Measurements from ENCODE around the gene PSAT1.

Gene PSAT1

GRCh38 chr9:78316166-78316892, 19.4 kb downstream of the PSAT1 start:
- DNase-seq (ENCODE audit: low read depth in 2 of 2, low spot score in 1 of 2) = no peak

- no peak for DNase-seq (ENCODE audit: low read depth in 2 of 2, low spot score in 1 of 2)
Measured at GRCh38 chr9:78319197-78320029, 22.5 kb downstream of the PSAT1 start.

GRCh38 chr9:78320030-78320693, 23.2 kb downstream of the PSAT1 start:
- no peak for DNase-seq (ENCODE audit: low read depth in 2 of 2, low spot score in 1 of 2)

DNA sequence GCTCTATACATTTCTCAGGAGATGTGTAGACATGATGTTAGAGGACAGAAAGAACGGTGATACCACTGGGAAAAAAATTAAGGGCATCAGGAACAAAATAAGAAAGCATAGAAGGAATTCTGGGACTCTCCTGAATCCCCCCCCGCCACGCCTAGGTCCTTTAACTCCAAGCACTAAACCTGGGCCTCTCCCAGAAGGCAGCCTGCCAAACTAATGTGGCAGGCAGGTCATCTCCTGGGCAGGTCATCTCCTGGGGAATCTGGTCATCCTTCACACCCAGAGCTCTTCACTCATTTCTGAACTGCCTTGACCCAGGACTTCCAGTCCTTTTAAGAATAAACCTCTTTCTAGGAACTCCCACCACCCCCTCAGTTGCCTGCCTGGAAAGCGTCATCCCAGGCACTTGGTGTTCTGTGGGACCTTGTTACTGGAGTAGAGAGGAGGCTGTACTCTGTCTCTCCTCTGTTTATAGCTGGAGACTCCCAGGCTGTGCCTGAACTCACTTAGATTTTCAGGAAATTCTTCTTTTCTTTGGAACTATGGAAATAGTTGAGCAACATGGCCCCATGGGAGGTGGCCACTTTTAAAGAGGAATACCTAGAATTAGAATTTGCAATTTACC, 24.1 kb downstream of the PSAT1 start:
- no peak for DNase-seq (ENCODE audit: low read depth in 2 of 2, low spot score in 1 of 2)

GRCh38 chr9:78321505-78321904, 24.6 kb downstream of the PSAT1 start:
- DNase-seq (ENCODE audit: low read depth in 2 of 2, low spot score in 1 of 2) = no peak

- DNase-seq (ENCODE audit: low read depth in 2 of 2, low spot score in 1 of 2) = no peak
Measured at GRCh38 chr9:78324068-78324650, 27.2 kb downstream of the PSAT1 start.

DNA sequence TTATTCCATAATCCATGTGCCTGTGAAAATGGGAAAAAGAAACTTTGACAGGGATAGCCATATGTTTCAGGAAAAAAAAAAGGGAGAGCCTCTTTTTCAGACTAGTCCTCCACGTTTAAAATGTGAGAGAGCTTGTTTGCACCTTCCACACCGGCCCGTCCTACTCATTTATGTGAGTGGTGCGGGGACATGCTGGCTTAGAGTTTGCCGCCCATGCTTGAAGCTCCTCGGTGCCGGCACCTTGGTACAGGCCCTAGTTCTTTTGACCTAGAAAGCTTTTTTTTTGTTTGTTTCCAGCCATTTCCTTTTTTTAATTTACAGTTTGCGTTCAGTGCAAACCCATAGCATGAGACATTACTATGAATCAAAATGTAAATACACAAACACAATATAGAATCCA, 27.8 kb downstream of the PSAT1 start:
- no peak for DNase-seq (ENCODE audit: low read depth in 2 of 2, low spot score in 1 of 2)

DNA sequence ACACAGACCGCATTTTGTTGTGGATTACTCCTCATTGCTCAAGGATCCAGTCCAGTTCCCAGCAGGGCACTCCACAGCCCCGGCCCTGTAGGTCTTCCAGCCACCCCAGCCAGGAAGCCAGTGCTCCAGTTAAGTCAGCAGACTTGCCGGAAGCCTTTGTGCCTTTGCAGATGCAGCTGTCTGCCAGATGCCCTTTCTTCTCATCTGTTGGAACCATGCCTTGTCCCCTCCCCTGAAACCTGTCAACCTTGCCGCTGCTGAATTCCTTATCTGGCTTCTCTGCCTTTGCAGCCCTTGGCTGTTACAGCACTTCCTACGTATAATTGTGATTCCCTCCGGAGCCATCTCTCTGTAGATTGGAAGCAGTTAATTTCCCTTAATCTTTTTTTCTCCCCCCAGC, 28.4 kb downstream of the PSAT1 start:
- no peak for DNase-seq (ENCODE audit: low read depth in 2 of 2, low spot score in 1 of 2)

DNA sequence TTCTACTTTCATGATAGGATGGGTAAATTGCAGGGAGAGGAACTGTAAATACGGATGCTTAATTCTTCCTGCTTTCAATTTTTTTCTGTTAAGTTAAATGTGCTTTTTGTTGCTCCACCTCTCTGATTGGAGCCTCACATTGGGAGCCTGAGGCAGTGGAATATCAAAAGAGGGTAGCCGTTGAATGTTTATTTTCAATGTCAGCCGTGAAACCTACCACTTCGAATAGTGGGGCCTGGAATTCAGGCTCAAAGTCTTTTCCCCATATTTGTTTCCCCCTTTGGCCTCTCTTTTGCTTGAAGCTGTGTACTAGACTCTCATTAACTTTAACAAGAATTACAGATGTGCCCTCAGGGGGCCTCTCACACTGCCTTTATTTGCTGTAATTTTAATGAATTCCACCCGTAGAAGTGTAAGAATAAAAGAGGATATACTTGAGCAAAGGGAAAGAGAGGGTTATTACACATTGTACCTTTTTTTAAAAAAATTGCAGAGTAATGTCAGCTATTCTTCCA, 29.0 kb downstream of the PSAT1 start:
- DNase-seq (ENCODE audit: low read depth in 2 of 2, low spot score in 1 of 2) = no peak

DNA sequence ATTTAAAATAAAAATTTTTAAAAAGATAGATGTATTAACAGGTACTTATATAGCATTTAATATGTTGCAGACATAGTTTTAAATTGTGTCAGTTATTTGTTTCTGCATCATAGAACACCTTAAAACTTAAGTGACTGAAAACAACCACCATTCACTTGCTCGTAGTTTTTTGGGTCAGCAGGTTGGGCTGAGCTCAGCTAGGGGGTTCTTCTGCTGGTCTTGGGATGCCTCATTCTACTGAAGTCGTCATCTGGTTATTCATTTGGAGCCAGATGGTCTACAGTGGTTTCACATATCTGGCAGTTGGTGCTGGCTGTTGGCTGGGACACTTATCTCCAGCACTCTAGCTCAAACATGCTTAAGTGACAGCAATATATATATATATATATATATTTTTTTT, 29.6 kb downstream of the PSAT1 start:
- DNase-seq (ENCODE audit: low read depth in 2 of 2, low spot score in 1 of 2) = no peak

DNA sequence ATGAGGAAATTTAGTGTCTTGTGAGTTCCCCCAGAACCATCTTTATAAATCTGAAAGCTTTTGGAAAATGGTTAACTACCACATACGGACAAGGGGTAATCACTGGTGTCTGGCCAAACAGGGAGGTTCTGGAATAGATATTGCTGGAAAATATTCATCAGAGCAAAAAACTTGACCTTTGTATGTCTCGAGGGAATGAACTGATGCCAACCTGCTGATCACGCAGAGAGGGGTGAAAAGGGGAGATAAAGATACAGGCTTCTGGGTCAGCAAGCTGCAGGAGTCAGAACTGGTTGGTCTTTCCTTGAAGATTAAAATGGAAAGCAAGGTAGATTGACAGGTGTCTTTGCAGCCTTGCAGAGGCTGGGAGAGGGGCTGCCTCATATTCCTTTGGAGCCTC, 35.5 kb downstream of the PSAT1 start:
- DNase-seq (ENCODE audit: low read depth in 2 of 2, low spot score in 1 of 2) = no peak

GRCh38 chr9:78348848-78349247, 51.9 kb downstream of the PSAT1 start:
- DNase-seq (ENCODE audit: low read depth in 2 of 2, low spot score in 1 of 2) = no peak

GRCh38 chr9:78351816-78352215, 54.9 kb downstream of the PSAT1 start:
- no peak for DNase-seq (ENCODE audit: low read depth in 2 of 2, low spot score in 1 of 2)

DNA sequence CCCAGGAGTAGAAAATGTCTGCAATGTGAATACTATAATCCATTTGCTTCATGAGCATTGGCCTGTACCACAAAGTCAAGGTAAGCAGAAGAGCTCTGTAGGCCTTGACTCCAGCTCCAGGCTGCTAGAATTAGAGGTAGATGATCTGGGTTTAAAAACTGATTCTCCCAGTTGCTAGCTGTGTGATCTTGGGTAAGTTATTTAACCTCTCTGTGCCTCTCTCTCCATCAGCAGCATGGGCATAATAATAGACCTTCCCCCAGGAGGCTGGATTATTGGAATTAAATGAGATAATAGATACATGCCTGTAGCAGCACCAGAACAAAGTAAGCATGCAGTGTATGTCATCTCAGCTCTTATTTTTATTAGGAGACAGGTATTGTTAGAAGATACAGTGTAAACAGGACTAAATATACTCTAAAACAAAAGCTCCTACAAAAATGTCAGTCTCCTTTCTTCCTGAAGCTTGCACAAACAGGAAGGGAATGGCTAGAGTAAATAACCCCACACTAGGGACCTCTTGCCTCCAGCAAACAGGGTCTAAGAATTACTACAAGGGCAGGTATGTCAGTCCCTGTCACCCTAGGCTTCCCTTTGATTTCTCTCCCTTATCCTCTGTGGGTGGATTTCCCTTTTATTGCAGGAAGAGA, 57.5 kb downstream of the PSAT1 start:
- DNase-seq (ENCODE audit: low read depth in 2 of 2, low spot score in 1 of 2) = no peak

GRCh38 chr9:78354989-78355388, 58.1 kb downstream of the PSAT1 start:
- DNase-seq (ENCODE audit: low read depth in 2 of 2, low spot score in 1 of 2) = no peak

DNA sequence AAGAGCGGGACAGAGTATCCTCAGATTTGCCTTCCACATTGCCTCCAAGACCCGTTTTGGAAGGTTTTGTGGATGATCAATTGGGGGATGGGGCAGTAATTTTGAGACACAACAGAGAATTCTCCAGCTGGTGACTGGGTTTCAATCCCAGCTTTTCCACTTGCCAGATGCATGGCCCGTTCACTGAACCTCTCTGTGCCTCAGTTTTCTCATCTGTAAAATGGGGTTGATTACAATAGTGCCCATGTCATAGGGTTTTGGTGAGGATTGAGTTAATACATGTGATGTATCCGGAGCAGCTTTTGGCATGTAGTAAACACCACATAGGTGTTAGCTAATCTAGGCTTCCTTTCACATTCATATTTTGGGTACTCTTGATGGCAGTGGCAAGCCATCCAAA, 59.7 kb downstream of the PSAT1 start:
- no peak for DNase-seq (ENCODE audit: low read depth in 2 of 2, low spot score in 1 of 2)

DNA sequence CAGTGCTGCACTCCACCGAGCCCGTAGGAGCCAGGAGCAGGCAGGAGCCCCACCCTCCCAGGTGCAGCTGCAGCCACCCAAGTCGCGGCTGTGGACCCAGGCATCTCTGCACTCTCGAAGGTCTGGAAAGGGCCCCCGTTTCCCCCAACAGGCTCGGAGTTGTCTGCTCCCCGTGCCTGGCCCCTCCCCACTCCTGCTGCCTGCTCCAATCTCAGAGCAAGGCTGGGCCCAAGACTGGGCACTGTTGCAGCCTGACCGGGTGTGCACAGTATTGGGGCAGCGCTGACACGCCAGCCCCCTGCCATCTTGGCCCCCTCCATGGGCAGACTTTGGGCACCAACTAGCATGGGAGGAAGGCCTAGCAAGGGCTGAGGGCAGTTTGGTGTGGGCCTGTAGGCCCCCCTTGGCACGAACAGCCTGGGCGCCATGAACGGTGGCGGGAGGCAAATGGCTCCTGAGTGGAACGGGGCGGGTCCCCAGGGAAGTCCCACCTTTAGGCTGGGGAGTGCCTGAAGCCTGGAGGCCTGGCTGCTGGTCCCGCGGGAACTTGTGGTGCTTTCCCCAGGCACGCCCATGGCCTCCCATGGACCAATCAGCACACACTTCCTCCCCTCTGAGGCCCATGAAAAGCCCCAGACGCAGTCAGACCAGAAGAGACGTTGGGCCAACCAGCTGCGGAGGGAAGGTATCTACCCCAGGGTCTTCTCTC, 60.4 kb downstream of the PSAT1 start:
- no peak for DNase-seq (ENCODE audit: low read depth in 2 of 2, low spot score in 1 of 2)

DNA sequence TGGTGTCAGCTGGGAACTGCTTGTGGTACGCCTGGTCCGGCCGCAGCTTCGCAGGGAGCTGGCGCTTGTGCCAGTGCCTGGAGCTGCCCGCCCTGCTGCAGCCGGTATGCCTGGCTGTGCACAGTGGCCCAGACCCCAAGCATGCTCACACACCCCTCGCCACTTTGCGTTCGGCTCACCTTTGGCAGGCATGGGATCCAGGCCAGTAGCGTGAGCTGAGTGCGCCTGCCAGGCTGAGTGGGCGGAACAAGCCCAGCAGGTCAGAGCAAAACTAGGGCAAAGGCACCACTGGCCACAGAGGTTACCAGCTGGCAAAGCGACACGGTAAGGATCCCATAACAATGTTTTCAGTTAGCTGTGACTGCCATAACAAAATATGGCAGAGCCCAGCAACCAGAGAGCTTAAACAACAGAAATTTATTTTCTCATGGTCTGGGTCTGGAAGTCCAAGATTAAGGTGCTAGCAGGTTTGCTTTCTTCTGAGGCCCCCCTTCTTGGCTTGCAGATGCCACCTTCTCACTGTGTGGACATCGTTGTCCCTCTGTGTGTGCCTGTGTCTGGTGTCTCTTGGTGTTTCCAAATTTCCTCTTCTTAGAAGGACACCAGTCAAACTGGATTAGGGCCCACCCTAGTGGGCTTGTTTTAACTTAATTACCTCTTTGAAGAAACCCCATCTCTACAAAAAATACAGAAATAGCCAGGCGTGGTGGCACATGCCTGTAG, 61.6 kb downstream of the PSAT1 start:
- no peak for DNase-seq (ENCODE audit: low read depth in 2 of 2, low spot score in 1 of 2)

DNA sequence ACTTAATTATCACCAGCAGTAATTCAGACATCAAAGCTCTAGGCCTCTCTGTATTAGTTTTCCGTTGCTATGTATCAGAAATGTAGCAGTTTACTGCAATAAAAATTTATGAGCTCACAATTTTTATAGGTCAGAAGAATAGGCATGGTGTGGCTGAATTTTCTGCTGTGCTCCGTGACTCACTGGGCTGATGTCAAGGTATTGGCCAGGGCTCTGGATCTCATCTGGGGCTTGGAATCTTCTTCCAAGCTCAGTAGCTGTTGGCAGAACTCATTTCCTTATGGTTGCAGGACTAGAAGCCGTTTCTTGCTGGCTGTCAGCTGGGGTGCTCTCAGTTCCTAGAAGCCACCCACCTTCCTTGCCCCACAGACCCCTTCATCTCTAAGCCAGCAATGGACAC, 66.3 kb downstream of the PSAT1 start:
- no peak for DNase-seq (ENCODE audit: low read depth in 2 of 2, low spot score in 1 of 2)

Data from stimulated activated CD8-positive, alpha-beta memory T cell treated with anti-CD3 and anti-CD28 coated beads, Interleukin-4, amount 100 ng/mL, for 1 hour (primary cell).